Hepatocyte (in vitro differentiated cells): ENCODE measurements around the gene SLC30A3.

Experiments
- EZH2 ChIP-seq: fragments of 200-600 bp; sonication (generic); IDR thresholded peaks from 2 replicates; pipeline ENCODE4 v1.6.1; 2016; ENCODE audit warnings: antibody characterized with exemption, mild to moderate bottlenecking, borderline replicate concordance
- EZH2phosphoT487 ChIP-seq: fragments of 200-600 bp; sonication (generic); IDR thresholded peaks from one replicate; pipeline ENCODE4 v1.6.1; 2018; ENCODE audit warnings: antibody characterized with exemption, mild to moderate bottlenecking, low read depth, moderate library complexity; ENCODE audit not compliant: unreplicated experiment, severe bottlenecking
- TF ChIP-seq, protein P1 (sequence below): fragments of 200-600 bp; sonication (generic); IDR thresholded peaks from 2 replicates; pipeline ENCODE4 v1.5.1; 2016; ENCODE audit warnings: antibody characterized with exemption, mild to moderate bottlenecking; ENCODE audit not compliant: poor library complexity

DNA sequence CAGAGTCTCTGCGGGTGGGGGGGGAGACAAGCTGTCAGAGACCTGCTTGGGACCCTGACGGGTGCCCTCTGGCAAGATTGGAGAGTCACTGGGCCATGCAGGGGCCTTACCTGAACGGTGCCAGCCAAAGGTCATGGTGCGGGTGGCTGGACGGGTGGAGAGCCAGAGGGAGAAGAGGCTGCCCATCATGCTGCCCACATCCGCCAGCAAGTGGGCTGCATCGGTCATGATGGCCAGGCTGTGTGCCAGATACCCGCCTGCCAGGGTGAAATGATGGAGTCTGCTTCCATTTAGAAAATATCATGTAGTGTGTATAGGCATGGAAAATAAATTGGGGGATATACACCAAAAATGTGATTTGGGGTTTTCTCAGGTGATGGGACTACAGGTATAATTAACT is 4.8 kb downstream of the SLC30A3 start:
- TF ChIP-seq, protein P1, sequence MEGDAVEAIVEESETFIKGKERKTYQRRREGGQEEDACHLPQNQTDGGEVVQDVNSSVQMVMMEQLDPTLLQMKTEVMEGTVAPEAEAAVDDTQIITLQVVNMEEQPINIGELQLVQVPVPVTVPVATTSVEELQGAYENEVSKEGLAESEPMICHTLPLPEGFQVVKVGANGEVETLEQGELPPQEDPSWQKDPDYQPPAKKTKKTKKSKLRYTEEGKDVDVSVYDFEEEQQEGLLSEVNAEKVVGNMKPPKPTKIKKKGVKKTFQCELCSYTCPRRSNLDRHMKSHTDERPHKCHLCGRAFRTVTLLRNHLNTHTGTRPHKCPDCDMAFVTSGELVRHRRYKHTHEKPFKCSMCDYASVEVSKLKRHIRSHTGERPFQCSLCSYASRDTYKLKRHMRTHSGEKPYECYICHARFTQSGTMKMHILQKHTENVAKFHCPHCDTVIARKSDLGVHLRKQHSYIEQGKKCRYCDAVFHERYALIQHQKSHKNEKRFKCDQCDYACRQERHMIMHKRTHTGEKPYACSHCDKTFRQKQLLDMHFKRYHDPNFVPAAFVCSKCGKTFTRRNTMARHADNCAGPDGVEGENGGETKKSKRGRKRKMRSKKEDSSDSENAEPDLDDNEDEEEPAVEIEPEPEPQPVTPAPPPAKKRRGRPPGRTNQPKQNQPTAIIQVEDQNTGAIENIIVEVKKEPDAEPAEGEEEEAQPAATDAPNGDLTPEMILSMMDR, result no peak
- TF ChIP-seq EZH2 (no peak), EZH2phosphoT487 (no peak)
